Left lung (tissue), 10 donors: ENCODE data around the gene CARD16. TPM values are rescaled to one million over a fixed set of nuclear protein-coding genes. Genes with fewer than 3 reads are reported as not detected.

Experiments used
- ATAC-seq: fragments of 200-7000 bp; cut with Tn5 transposase; one replicate; pipeline ENCODE4 v1.9.1; 2020; ENCODE audit warnings: moderate library complexity
- DNase-seq, 4 donors: peaks; one replicate each; pipeline ENCODE4 v3.0.0-alpha.2; 2013 to 2020
- H3K27ac ChIP-seq, 2 donors: fragments of 200-600 bp; sonication (generic) in 1 of 2; one replicate each; pipeline versions ENCODE4 v1.5.0 to v1.8.0; 2020 to 2021
- H3K27me3 ChIP-seq, 2 donors: fragments of 200-600 bp; sonication (generic) in 1 of 2; one replicate each; pipeline versions ENCODE4 v1.5.0 to v1.8.0; 2020 to 2021
- H3K36me3 ChIP-seq, 2 donors: fragments of 200-600 bp; sonication (generic) in 1 of 2; one replicate each; pipeline versions ENCODE4 v1.5.0 to v1.8.0; 2020 to 2021
- H3K4me1 ChIP-seq, 2 donors: fragments of 200-600 bp; one replicate each; pipeline ENCODE4 v1.8.0; 2021
- H3K4me3 ChIP-seq, 2 donors: fragments of 200-600 bp; sonication (generic) in 1 of 2; one replicate each; pipeline versions ENCODE4 v1.5.0 to v1.8.0; 2020 to 2021; ENCODE audit warnings: mild to moderate bottlenecking in 1 of 2
- H3K9me3 ChIP-seq, 2 donors: fragments of 200-600 bp; sonication (generic) in 1 of 2; one replicate each; pipeline versions ENCODE4 v1.5.0 to v1.8.0; 2020 to 2021
- CTCF ChIP-seq, 2 donors: fragments of 200-600 bp; sonication (generic) in 1 of 2; IDR thresholded peaks; one replicate each; pipeline versions ENCODE4 v1.5.0 to v1.8.0; 2021; ENCODE audit warnings: antibody characterized with exemption in 2 of 2
- intact Hi-C, 2 donors: fragments of 100-400 bp; cut with DNase I; formaldehyde crosslinking; loops; one replicate each; pipeline versions ENCODE4 v1.11.2 to v1.14.2; 2022
- polyA plus RNA-seq, 6 donors: library from polyadenylated mRNA; unstranded; fragments of 120-200 nt; gene quantifications; one replicate each; pipeline ENCODE4 v1.2.1, GENCODE V29; 2013; ENCODE audit not compliant: insufficient read length in 6 of 6
- total RNA-seq, 2 donors: library from RNA; stranded (reverse); fragmentation: NEBNext Ultra II Directional; extraction: Animal tissue kit (Norgen Biotek cat#: 25700); gene quantifications; one replicate each; pipeline ENCODE4 v1.2.1, GENCODE V29; 2021
- donor health status: DM: no; HTN: yes; CAD: no.
- donor health status: DM: no; HTN: no; CAD: no.

Gene CARD16
- total and polyA plus RNA-seq, 8 donors = 17.7 to 56.3 (median 24.0) TPM

DNA sequence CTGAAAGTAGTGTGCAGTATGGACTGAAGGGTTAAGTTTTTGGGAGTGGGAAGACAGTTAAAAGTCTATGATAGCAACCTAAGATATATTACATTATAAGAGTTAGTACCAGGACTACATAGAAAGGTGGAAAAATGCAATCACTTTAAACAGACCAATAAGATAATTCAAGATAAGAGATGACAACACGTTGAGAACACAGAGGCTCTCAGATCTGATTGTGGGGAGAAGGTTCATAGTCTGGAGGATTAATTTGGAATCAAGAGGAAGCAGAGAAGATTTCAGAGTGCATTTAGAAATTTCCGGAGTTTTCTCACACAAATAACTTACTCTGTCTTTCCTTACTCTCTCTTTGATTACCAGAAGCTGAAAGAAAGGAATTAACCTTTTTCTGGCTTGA lies 22.6 kb downstream of the CARD16 start:
- H3K4me3 ChIP-seq = peak overlapping the region in 1 of 2 donors; percentile 11
- peaks cover 0 to 3% of the 10 kb centered on the region in 2 donors for H3K9me3 ChIP-seq
- H3K27ac ChIP-seq = peak overlapping the region in 1 of 2 donors; percentile 69
- no peak for TF ChIP-seq CTCF (IDR thresholded peaks at IDR 0.05)
- no peak for DNase-seq
- H3K36me3 ChIP-seq = peaks cover 0 to 34% of the 10 kb centered on the region in 2 donors
- no peak for ATAC-seq
- intact Hi-C loops = no loop called here
- H3K27me3 ChIP-seq = no peaks in the 10 kb centered on the region
- H3K4me1 ChIP-seq = peaks cover 0 to 17% of the 10 kb centered on the region in 2 donors

- ATAC-seq = no peak
- no peak for DNase-seq
- Histone ChIP-seq H3K36me3 (no peaks in the 10 kb centered on the region), H3K27me3 (no peaks in the 10 kb centered on the region), H3K27ac (no peak overlapping the region), H3K4me1 (no peaks in the 10 kb centered on the region), H3K9me3 (no peaks in the 10 kb centered on the region), H3K4me3 (no peak overlapping the region)
- TF ChIP-seq CTCF (IDR thresholded peaks at IDR 0.05) = no peak
- intact Hi-C loops = no loop called here
Observed at GRCh38 chr11:105007463-105007862, 37.7 kb downstream of the CARD16 start.

DNA sequence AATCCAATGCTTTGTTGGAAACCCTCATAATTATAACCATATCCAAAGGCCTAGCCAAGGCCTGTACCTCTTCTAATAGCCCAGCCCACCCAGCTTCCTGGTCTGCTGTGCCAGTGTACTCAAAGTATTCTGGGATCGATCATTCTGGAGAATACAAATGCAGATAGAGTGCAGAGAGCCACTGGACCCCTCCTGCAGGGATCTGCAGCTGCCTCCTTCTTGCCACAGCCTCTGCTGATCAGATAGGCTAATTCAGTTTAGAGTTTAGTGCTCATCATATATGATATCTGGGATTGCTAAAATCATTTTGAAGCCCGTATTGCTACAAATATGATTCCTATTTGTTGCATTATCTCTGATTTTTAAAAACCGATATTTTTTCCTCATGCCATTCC lies 39.7 kb downstream of the CARD16 start:
- Histone ChIP-seq H3K4me1 (no peaks in the 10 kb centered on the region), H3K9me3 (no peaks in the 10 kb centered on the region), H3K27ac (no peak overlapping the region), H3K27me3 (no peaks in the 10 kb centered on the region), H3K4me3 (no peak overlapping the region), H3K36me3 (no peaks in the 10 kb centered on the region)
- ATAC-seq (no peak), DNase-seq (no peak)
- TF ChIP-seq CTCF (IDR thresholded peaks at IDR 0.05) = no peak
- intact Hi-C loops = no loop called here

DNA sequence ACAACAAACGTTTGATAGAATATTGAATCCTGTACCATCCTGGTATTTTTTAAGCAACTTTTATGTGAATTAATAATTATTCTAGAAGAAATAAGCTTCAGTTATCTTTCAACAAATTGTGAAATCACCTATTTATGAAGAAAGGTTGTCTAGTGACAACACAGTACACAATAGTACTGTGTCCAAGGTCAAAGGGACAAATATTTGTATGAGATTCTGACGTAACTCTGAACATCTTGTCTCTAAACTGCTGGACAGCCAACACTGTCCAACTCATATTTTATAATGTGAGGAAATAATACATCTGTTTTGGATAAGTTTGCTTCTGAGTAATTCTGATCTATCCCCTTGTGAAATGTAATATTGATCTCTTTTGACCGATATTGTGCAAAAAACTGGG lies 41.1 kb downstream of the CARD16 start:
- DNase-seq = no peak
- intact Hi-C loops = no loop called here
- TF ChIP-seq CTCF (IDR thresholded peaks at IDR 0.05) = no peak
- no peak overlapping the region for H3K4me3 ChIP-seq
- no peaks in the 10 kb centered on the region for H3K27me3 ChIP-seq
- no peaks in the 10 kb centered on the region for H3K36me3 ChIP-seq
- no peak for ATAC-seq
- no peak overlapping the region for H3K27ac ChIP-seq
- no peaks in the 10 kb centered on the region for H3K9me3 ChIP-seq
- no peaks in the 10 kb centered on the region for H3K4me1 ChIP-seq

DNA sequence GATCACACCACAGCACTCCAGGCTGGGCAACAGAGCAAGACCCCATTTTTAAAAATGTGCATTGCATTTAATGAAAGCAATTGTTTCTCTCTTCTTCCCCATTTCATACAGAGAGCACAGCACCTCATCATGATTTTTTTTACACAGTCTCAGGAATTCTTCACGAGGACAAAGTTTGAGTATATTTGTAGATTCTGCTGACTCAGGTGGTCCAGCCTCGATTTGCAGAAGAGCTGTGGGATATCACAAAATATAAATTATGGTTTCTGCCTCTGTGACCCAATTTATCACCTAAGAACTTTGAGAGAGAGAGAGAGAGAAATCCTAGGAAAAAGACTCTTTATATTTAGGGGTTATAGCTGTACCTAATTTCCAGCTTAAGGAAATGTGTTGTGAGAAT lies 42.0 kb downstream of the CARD16 start:
- ATAC-seq (no peak), DNase-seq (no peak)
- no peaks in the 10 kb centered on the region for H3K9me3 ChIP-seq
- intact Hi-C loops = no loop called here
- H3K4me3 ChIP-seq = no peak overlapping the region
- H3K27me3 ChIP-seq = no peaks in the 10 kb centered on the region
- no peak for TF ChIP-seq CTCF (IDR thresholded peaks at IDR 0.05)
- H3K36me3 ChIP-seq = no peaks in the 10 kb centered on the region
- H3K27ac ChIP-seq = no peak overlapping the region
- H3K4me1 ChIP-seq = no peaks in the 10 kb centered on the region
